GM10248 (cell line): ENCODE measurements around the gene CCDC171.

Experiments used
- CTCF ChIA-PET: fragments of 300-600 bp; sonication (Branson Sonifier 250); formaldehyde crosslinking; extraction: SDS; loops from one replicate; lab custom pipeline; 2021; ENCODE audit warnings: antibody characterized with exemption; lab: Yijun Ruan, JAX
- POLR2A ChIA-PET: fragments of 350-650 bp; sonication (Branson Sonifier 250); formaldehyde crosslinking; extraction: SDS; loops from one replicate; lab custom pipeline; 2020; ENCODE audit warnings: antibody characterized with exemption; lab: Yijun Ruan, JAX
- DNase-seq: peaks from one replicate; pipeline ENCODE4 v3.0.0; 2012; ENCODE audit errors: extremely low spot score
- TF ChIP-seq, protein P1 (sequence below): IDR thresholded peaks from 2 replicates; pipeline ENCODE4 v1.5.1; 2012; ENCODE audit warnings: mild to moderate bottlenecking, low read depth; ENCODE audit errors: extremely low read depth, missing control alignments, control extremely low read depth

The CCDC171 gene

DNA sequence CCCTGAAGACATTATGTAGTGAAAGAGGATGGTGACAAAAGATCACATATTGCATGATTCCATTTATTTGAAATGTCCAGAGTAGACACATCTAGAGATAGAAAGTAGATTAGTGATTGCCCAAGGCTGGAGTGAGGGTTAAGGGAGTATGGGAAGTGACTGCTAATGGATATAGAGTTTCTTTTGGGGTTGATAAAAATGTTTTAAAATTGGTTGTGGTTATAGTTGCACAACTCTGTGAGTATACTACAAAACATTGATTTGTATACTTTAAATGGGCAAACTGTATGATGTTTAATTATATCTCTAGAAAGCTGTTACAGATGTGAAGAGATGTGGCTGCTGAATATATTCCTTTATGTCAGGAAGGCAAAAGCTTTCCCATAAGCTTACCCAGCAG is 202.8 kb downstream of the CCDC171 start:
- TF ChIP-seq, protein P1, sequence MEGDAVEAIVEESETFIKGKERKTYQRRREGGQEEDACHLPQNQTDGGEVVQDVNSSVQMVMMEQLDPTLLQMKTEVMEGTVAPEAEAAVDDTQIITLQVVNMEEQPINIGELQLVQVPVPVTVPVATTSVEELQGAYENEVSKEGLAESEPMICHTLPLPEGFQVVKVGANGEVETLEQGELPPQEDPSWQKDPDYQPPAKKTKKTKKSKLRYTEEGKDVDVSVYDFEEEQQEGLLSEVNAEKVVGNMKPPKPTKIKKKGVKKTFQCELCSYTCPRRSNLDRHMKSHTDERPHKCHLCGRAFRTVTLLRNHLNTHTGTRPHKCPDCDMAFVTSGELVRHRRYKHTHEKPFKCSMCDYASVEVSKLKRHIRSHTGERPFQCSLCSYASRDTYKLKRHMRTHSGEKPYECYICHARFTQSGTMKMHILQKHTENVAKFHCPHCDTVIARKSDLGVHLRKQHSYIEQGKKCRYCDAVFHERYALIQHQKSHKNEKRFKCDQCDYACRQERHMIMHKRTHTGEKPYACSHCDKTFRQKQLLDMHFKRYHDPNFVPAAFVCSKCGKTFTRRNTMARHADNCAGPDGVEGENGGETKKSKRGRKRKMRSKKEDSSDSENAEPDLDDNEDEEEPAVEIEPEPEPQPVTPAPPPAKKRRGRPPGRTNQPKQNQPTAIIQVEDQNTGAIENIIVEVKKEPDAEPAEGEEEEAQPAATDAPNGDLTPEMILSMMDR = no peak
- ChIA-PET POLR2A (no interaction called here), CTCF (interaction anchor here (1.2 to 3.2 kb wide), 2 partner anchors 9 to 11 kb away, joined by 4 to 18 read pairs; no protein-coding TSS in a partner anchor)
- DNase-seq = no peak

GRCh38 chr9:15761551-15761950 is 208.7 kb downstream of the CCDC171 start:
- no peak for DNase-seq
- POLR2A ChIA-PET = no interaction called here
- TF ChIP-seq, protein P1 = no peak
- CTCF ChIA-PET = no interaction called here

DNA sequence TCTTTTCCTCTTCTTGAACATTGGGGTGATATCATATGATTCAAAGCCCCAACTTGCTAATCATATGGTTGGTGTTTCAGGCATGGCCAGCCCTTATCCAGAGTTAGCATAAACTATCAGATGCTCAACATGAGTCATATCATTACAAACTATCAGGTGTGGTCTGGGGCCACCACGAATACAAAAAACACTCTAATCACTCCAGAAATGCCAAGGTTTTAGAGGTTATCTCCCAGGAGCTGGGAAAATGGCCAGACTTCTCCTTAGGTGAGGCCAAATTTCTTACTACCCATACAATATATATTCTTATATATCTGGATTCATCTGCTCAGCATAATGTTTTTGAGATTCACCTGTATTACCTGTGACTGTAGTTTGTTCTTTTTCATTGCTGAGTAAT is 210.5 kb downstream of the CCDC171 start:
- ChIA-PET CTCF (no interaction called here), POLR2A (no interaction called here)
- DNase-seq = no peak
- TF ChIP-seq, protein P1 = no peak

GRCh38 chr9:15764131-15764530 is 211.3 kb downstream of the CCDC171 start:
- CTCF ChIA-PET = interaction anchor here (1.1 to 5.3 kb wide), 2 partner anchors 9 to 12 kb away, joined by 3 to 18 read pairs; no protein-coding TSS in a partner anchor
- TF ChIP-seq, protein P1 = no peak
- DNase-seq = no peak
- POLR2A ChIA-PET = no interaction called here

- no peak for DNase-seq
- TF ChIP-seq, protein P1 = no peak
- ChIA-PET CTCF (interaction anchor here (5.3 kb wide), 1 partner anchor 14 kb away, joined by 18 read pairs; no protein-coding TSS in a partner anchor), POLR2A (no interaction called here)
Observed at GRCh38 chr9:15769547-15769946, 216.7 kb downstream of the CCDC171 start.

DNA sequence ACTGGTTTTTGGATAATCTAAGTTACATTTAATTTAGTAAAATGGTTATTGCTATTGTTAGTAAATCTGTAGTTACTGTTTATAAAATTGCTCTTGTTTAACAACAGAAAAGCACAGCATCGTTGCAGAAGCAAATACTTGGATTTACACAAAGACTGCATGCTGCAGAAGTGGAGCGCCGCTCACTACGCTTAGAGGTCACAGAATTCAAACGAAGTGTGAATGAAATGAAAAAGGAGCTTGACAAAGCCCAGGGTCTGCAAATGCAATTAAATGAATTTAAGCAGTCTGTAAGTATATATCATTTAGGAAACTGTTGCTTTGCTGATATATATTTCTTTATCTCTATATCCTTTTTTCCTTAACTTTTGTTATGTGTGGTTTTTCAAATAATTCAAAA is 226.0 kb downstream of the CCDC171 start:
- ChIA-PET CTCF (no interaction called here), POLR2A (no interaction called here)

More for the DNA sequence above, 226.0 kb downstream of the CCDC171 start:
- DNase-seq = no peak
- TF ChIP-seq, protein P1 = no peak
